NK-92 treated with Interleukin-12 subunit alpha and Interleukin-12 subunit beta, amount 100 ng/mL, for 24 hours (cell line): ENCODE results near the gene OR4N2.
"Not testable (repeated sequence)": the region's sequence is repeated elsewhere in the genome, so short reads cannot be mapped to it uniquely, and the experiment has no call there.

Experiments
- DNase-seq: peaks from one replicate; lab custom pipeline; 2025; lab: John Stamatoyannopoulos, UW

Gene OR4N2

DNA sequence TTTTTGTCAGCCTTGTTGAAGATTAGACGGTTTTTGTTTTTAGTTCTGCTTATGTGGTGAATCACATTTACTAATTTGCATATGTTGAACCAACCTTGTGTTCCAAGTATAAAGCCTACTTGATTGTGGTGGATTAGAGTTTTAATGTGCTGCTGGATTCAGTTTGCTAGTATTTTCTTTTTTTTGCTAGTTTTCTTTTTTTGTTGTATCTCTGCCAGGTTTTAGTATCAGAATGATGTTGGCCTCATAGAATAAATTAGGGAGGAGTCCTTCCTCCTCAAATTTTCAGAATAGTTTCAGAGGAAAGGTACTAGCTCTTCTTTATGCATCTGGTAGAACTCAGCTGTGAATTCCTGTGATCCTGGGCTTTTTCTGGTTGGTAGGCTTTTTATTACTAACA, at the start of gene OR4N2:
Gene OR4N2 (plus strand): TSS at position 301 of the 400 bp plus-strand sequence. CDS start 23,679 bp downstream, outside the sequence.
- not testable (repeated sequence) for DNase-seq

- no peak for DNase-seq
Observed at GRCh38 chr14:19754172-19754571, 49.4 kb upstream of the OR4N2 start.

GRCh38 chr14:19771491-19771890, 32.1 kb upstream of the OR4N2 start:
- not testable (repeated sequence) for DNase-seq

DNA sequence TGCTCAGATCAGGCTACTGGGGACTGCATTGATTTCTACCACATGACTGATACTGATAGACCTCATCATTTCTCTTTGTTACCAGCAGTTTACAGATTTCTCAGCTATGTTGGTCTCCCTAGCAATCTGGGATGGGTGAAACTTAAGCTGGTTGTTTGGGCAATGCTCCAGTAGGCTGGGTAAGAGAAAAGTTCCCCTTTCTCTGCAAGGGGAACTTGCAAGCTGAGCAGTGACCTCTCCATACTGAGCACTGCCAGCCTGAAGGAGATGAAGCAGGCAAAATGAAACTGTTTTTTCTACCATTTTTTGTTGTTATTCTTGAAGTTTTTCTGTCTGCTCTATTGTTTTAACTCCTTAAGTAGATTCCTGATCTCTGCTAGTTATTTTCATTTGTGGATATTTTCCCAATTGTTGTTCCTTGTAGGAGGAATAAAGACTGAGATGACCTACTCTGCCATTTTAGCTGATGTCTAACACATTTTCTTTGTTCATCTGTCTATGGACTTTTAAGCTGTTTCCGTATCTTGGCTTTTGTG, 31.6 kb upstream of the OR4N2 start:
- no peak for DNase-seq

- not testable (repeated sequence) for DNase-seq
Observed at GRCh38 chr14:19772454-19772853, 31.1 kb upstream of the OR4N2 start.

DNA sequence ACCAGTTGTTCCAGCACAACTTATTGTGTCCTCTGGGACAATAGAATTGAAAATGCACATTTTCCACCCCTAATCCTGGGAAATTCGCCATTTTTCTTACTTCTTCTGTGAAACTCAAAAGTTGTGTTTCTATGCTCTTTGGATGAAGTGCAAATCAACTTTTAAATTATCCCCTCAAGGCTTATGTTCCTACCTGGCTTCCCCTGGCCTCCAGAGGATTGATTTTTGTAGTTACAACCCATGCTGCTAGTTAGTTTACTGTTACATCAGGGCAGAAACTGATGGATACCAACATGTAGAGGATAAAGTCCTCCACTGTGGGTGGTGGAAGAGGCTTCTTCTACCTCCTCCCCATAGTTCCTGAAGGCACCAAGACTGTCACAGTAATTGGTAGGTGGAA, 30.4 kb upstream of the OR4N2 start, which contains the start of gene OR4M1:
Gene OR4M1 (plus strand): TSS at position 301 of the 400 bp plus-strand sequence. CDS start 6,819 bp downstream, outside the sequence.
- DNase-seq = not testable (repeated sequence)

- DNase-seq = no peak
Observed at GRCh38 chr14:19775587-19775986, 28.0 kb upstream of the OR4N2 start.

GRCh38 chr14:19785848-19786247, 17.7 kb upstream of the OR4N2 start:
- DNase-seq = not testable (repeated sequence)

GRCh38 chr14:19787318-19787717, 16.3 kb upstream of the OR4N2 start:
- not testable (repeated sequence) for DNase-seq

DNA sequence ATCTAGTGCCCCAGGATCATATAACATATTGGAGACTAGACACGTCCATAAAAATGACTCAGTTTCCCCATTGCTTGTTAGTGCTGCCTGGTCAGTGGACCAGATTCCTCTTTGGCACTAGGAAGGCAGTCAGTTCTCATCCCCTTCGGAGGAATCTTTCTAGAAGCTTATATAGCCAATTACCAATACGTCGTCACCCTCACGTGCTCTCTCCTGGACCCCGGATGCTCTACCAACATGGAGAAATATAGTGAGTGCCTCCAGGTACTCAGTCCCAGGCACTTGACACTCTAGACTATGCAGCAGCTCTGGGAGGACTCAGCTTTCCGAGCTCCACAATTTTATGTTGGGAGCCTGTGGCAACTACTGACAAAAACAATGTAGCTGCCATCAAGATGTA, 15.4 kb upstream of the OR4N2 start:
- DNase-seq = not testable (repeated sequence)

- not testable (repeated sequence) for DNase-seq
Observed at GRCh38 chr14:19796520-19797108, 7.0 kb upstream of the OR4N2 start.

DNA sequence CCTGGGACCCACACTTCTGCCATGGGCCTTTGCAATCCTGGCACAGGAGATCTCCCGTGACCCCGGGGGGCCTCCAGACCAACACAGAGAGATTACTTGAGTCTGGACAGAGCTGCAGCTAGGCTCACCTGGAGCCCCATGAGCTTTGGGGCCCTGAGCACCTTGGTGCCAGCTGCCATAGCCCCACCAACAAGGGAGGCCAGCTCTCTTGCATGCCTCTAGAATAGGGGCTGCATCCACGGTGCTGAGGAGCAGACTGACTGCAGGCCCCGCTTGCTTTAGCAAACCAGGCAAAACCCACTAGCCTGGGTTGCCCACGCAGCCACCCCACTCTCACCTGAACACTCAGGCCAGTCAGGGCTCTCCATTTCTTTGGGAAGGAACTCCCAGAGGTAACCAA, 3.7 kb upstream of the OR4N2 start:
- no peak for DNase-seq

GRCh38 chr14:19800282-19801117, 3.1 kb upstream of the OR4N2 start:
- DNase-seq = no peak

DNA sequence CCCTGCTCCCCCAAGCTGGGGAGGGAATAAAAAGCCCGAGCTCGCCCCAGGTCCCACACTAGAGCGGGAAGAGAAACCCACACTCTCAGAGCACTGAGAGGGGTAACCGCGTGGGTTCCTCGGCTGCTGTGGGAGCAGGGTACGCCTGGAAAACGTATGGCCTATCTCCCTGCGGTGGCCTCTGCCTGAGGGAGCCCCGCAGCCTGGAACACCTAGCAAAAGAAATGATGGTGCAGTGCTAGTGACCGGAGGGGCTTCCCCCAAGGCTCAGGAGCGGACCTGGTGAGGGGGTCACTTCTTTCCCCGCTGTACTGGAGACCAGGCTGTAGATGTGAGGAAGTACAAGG, 2.5 kb upstream of the OR4N2 start:
- DNase-seq = no peak

- DNase-seq = not testable (repeated sequence)
Observed at GRCh38 chr14:19813171-19813920, 9.8 kb downstream of the OR4N2 start.

DNA sequence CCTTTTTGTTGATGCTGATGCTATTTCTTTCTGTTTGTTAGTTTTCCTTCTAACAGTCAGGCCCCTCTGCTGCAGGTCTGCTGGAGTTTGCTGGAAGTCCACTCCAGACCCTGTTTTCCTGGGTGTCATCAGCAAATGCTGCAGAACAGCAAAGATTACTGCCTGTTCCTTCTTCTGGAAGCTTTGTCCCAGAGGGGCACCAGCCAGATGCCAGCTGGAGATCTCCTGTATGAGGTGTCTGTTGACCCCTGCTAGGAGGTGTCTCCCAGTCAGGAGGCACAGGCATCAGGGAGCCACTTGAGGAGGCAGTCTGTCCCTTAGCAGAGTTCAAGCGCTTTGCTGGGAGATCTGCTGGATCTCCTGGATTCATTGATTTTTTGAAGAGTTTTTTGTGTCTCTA, 16.3 kb downstream of the OR4N2 start:
- not testable (repeated sequence) for DNase-seq

- not testable (repeated sequence) for DNase-seq
Observed at GRCh38 chr14:19821016-19821415, 17.4 kb downstream of the OR4N2 start.

GRCh38 chr14:19823178-19823577, 19.6 kb downstream of the OR4N2 start:
- DNase-seq = no peak

GRCh38 chr14:19823765-19824164, 20.2 kb downstream of the OR4N2 start:
- no peak for DNase-seq

DNA sequence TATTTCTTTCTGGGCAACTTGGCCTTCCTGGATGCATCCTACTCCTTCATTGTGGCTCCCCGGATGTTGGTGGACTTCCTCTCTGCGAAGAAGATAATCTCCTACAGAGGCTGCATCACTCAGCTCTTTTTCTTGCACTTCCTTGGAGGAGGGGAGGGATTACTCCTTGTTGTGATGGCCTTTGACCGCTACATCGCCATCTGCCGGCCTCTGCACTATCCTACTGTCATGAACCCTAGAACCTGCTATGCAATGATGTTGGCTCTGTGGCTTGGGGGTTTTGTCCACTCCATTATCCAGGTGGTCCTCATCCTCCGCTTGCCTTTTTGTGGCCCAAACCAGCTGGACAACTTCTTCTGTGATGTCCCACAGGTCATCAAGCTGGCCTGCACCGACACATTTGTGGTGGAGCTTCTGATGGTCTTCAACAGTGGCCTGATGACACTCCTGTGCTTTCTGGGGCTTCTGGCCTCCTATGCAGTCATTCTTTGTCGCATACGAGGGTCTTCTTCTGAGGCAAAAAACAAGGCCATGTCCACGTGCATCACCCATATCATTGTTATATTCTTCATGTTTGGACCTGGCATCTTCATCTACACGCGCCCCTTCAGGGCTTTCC, 24.2 kb downstream of the OR4N2 start:
- DNase-seq = not testable (repeated sequence)

GRCh38 chr14:19828314-19828713, 24.7 kb downstream of the OR4N2 start:
- DNase-seq = no peak
